T-helper 17 cell (primary cell): Measurements from ENCODE around the gene NBPF3. TPM values are rescaled to one million over a fixed set of nuclear protein-coding genes. Genes with fewer than 3 reads are reported as not detected.
"Not testable (repeated sequence)": the region's sequence is repeated elsewhere in the genome, so short reads cannot be mapped to it uniquely, and the experiment has no call there.

Experiments used
- ATAC-seq: fragments of 150-1000 bp; cut with Tn5 transposase; 2 replicates; pipeline ENCODE4 v1.10.0; 2021; ENCODE audit warnings: mild to moderate bottlenecking, moderate library complexity
- DNase-seq, 3 donors: peaks; one replicate each; pipeline versions ENCODE4 v3.0.0 to v3.0.0-alpha.2; 2020 to 2021
- H3K9me3 ChIP-seq: one replicate; pipeline ENCODE4 v1.7.0; 2013; ENCODE audit warnings: low read length, mild to moderate bottlenecking; ENCODE audit not compliant: control insufficient read depth, poor library complexity, severe bottlenecking
- H3K27ac Mint-ChIP-seq: one replicate; pipeline ENCODE4 v1.8.0; 2022; ENCODE audit warnings: mild to moderate bottlenecking, moderate library complexity, mixed read lengths
- H3K27me3 Mint-ChIP-seq: one replicate; pipeline ENCODE4 v1.8.0; 2022; ENCODE audit warnings: mixed read lengths
- H3K36me3 Mint-ChIP-seq: one replicate; pipeline ENCODE4 v1.8.0; 2022; ENCODE audit warnings: low read depth, mixed read lengths
- H3K4me1 Mint-ChIP-seq: one replicate; pipeline ENCODE4 v1.8.0; 2022; ENCODE audit warnings: mild to moderate bottlenecking, mixed read lengths
- H3K4me3 Mint-ChIP-seq: one replicate; pipeline ENCODE4 v1.8.0; 2022; ENCODE audit warnings: mild to moderate bottlenecking, moderate library complexity, mixed read lengths
- total RNA-seq, 4 donors: library from RNA in 2 of 4; stranded (reverse) in 2 of 4; gene quantifications; one replicate each; pipeline ENCODE4 v1.2.3 and lab custom pipeline; 2022 to 2026

NBPF3 gene
- total RNA-seq, 2 donors from 2014 or later: 11.4 to 15.6 TPM

GRCh38 chr1:21428481-21429073 lies 11.4 kb upstream of the NBPF3 start:
- not testable (repeated sequence) for H3K4me1 Mint-ChIP-seq, H3K36me3 Mint-ChIP-seq, H3K27ac Mint-ChIP-seq, H3K4me3 Mint-ChIP-seq, ATAC-seq, H3K9me3 ChIP-seq, DNase-seq
- peaks cover 28% of the 10 kb centered on the region for H3K27me3 Mint-ChIP-seq

GRCh38 chr1:21429210-21429609 lies 10.7 kb upstream of the NBPF3 start:
- H3K27ac Mint-ChIP-seq, H3K4me1 Mint-ChIP-seq, H3K36me3 Mint-ChIP-seq, DNase-seq, ATAC-seq, H3K4me3 Mint-ChIP-seq, H3K9me3 ChIP-seq: not testable (repeated sequence)
- H3K27me3 Mint-ChIP-seq: peaks cover 28% of the 10 kb centered on the region

- not testable (repeated sequence) for H3K27ac Mint-ChIP-seq, H3K9me3 ChIP-seq, DNase-seq, H3K4me1 Mint-ChIP-seq, ATAC-seq, H3K36me3 Mint-ChIP-seq, H3K4me3 Mint-ChIP-seq
- peaks cover 22% of the 10 kb centered on the region for H3K27me3 Mint-ChIP-seq
Observed at GRCh38 chr1:21430875-21431274, 9.1 kb upstream of the NBPF3 start.

- peaks cover 11% of the 10 kb centered on the region for H3K27me3 Mint-ChIP-seq
- no peaks in the 10 kb centered on the region for H3K36me3 Mint-ChIP-seq
- ATAC-seq: no peak
- no peaks in the 10 kb centered on the region for H3K9me3 ChIP-seq
- DNase-seq: no peak
- no peak overlapping the region for H3K4me3 Mint-ChIP-seq
- no peaks in the 10 kb centered on the region for H3K4me1 Mint-ChIP-seq
- H3K27ac Mint-ChIP-seq: no peak overlapping the region
Observed at GRCh38 chr1:21434394-21434793, 5.5 kb upstream of the NBPF3 start.

- DNase-seq: no peak
- H3K9me3 ChIP-seq: no peaks in the 10 kb centered on the region
- H3K4me1 Mint-ChIP-seq: peaks cover 7% of the 10 kb centered on the region
Observed at GRCh38 chr1:21435646-21436487, 4.1 kb upstream of the NBPF3 start.

GRCh38 chr1:21436488-21437340 lies 3.2 kb upstream of the NBPF3 start:
- ATAC-seq (no peak), DNase-seq (no peak)
- Mint-ChIP-seq H3K27me3 (peaks cover 5% of the 10 kb centered on the region), H3K4me3 (peak overlapping the region; percentile 69), H3K27ac (no peak overlapping the region), H3K4me1 (peaks cover 9% of the 10 kb centered on the region), H3K36me3 (peaks cover 2% of the 10 kb centered on the region)
- no peaks in the 10 kb centered on the region for H3K9me3 ChIP-seq

More at GRCh38 chr1:21435646-21436487, 4.1 kb upstream of the NBPF3 start:
- Mint-ChIP-seq H3K27me3 (peaks cover 8% of the 10 kb centered on the region), H3K27ac (no peak overlapping the region), H3K4me3 (peak overlapping the region; percentile 64), H3K36me3 (peaks cover 2% of the 10 kb centered on the region)
- no peak for ATAC-seq

- Mint-ChIP-seq H3K36me3 (peaks cover 2% of the 10 kb centered on the region), H3K27ac (no peak overlapping the region), H3K4me1 (peaks cover 9% of the 10 kb centered on the region), H3K27me3 (peaks cover 5% of the 10 kb centered on the region), H3K4me3 (peak overlapping the region; percentile 69)
- DNase-seq (no peak), ATAC-seq (no peak)
- H3K9me3 ChIP-seq: no peaks in the 10 kb centered on the region
Observed at GRCh38 chr1:21437341-21437640, 2.6 kb upstream of the NBPF3 start.

GRCh38 chr1:21438646-21439312 lies 1.2 kb upstream of the NBPF3 start:
- H3K4me1 Mint-ChIP-seq, DNase-seq, H3K36me3 Mint-ChIP-seq, H3K9me3 ChIP-seq, H3K27me3 Mint-ChIP-seq, ATAC-seq: not testable (repeated sequence)
- H3K4me3 Mint-ChIP-seq: peak overlapping the region; percentile 84
- peak overlapping the region; percentile 94 for H3K27ac Mint-ChIP-seq

- H3K36me3 Mint-ChIP-seq: peaks cover 2% of the 10 kb centered on the region
- no peak for DNase-seq
- H3K9me3 ChIP-seq: no peaks in the 10 kb centered on the region
- H3K27me3 Mint-ChIP-seq: peaks cover 5% of the 10 kb centered on the region
- peak overlapping the region; percentile 96 for H3K4me3 Mint-ChIP-seq
- ATAC-seq: no peak
- peak overlapping the region; percentile 94 for H3K27ac Mint-ChIP-seq
- H3K4me1 Mint-ChIP-seq: peaks cover 9% of the 10 kb centered on the region
Observed at GRCh38 chr1:21439345-21439720, 604 bp upstream of the NBPF3 start.

GRCh38 chr1:21440630-21441125 lies 741 bp downstream of the NBPF3 start:
- H3K4me1 Mint-ChIP-seq, H3K9me3 ChIP-seq, H3K36me3 Mint-ChIP-seq, H3K27me3 Mint-ChIP-seq: not testable (repeated sequence)
- peak; percentile 9 for ATAC-seq
- DNase-seq: peak in 1 of 3 donors; percentile 18
- Mint-ChIP-seq H3K4me3 (peak overlapping the region; percentile 96), H3K27ac (peak overlapping the region; percentile 94)

- ATAC-seq, H3K27ac Mint-ChIP-seq, DNase-seq, H3K27me3 Mint-ChIP-seq, H3K9me3 ChIP-seq, H3K36me3 Mint-ChIP-seq, H3K4me3 Mint-ChIP-seq: not testable (repeated sequence)
- H3K4me1 Mint-ChIP-seq: peaks cover 25% of the 10 kb centered on the region
Observed at GRCh38 chr1:21446647-21447046, 6.7 kb downstream of the NBPF3 start.

- Mint-ChIP-seq H3K4me1 (peaks cover 25% of the 10 kb centered on the region), H3K36me3 (peaks cover 6% of the 10 kb centered on the region), H3K4me3 (no peak overlapping the region), H3K27me3 (no peaks in the 10 kb centered on the region), H3K27ac (no peak overlapping the region)
- DNase-seq (no peak), ATAC-seq (no peak)
- H3K9me3 ChIP-seq: no peaks in the 10 kb centered on the region
Observed at GRCh38 chr1:21447311-21447710, 7.4 kb downstream of the NBPF3 start.

- Mint-ChIP-seq H3K27ac (no peak overlapping the region), H3K4me3 (no peak overlapping the region), H3K4me1 (peaks cover 33% of the 10 kb centered on the region), H3K36me3 (peaks cover 14% of the 10 kb centered on the region), H3K27me3 (no peaks in the 10 kb centered on the region)
- H3K9me3 ChIP-seq: no peaks in the 10 kb centered on the region
- DNase-seq (no peak), ATAC-seq (no peak)
Observed at GRCh38 chr1:21449906-21450305, 10.0 kb downstream of the NBPF3 start.
